ENCODE measurements around the gene DPF3.

DPF3 gene

DNA sequence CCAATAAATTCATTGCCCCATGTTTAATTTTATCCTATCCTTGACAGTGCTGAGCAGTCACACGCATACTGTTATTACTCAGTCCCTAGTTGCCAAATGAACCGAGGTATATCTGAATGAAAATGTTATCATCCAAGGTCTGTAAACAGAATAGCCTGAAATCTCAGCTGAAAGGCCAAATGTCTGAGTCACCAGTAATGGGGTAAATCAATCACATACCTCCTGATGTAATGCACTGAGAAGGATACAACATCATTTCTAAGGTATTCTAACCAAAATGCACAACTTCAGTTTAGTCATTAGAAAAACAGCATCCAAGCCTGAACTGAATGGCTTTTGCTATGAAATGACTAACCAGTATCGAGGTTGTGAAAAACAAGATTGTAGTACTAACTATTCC, 228.6 kb downstream of the DPF3 start:
- peak; percentile 93 for DNase-seq (ENCODE audit: low read depth)
- in situ Hi-C loops (cut with HindIII; ENCODE audit: low sequenced_read_pairs), result no loop called here
- TF ChIP-seq, protein P1, sequence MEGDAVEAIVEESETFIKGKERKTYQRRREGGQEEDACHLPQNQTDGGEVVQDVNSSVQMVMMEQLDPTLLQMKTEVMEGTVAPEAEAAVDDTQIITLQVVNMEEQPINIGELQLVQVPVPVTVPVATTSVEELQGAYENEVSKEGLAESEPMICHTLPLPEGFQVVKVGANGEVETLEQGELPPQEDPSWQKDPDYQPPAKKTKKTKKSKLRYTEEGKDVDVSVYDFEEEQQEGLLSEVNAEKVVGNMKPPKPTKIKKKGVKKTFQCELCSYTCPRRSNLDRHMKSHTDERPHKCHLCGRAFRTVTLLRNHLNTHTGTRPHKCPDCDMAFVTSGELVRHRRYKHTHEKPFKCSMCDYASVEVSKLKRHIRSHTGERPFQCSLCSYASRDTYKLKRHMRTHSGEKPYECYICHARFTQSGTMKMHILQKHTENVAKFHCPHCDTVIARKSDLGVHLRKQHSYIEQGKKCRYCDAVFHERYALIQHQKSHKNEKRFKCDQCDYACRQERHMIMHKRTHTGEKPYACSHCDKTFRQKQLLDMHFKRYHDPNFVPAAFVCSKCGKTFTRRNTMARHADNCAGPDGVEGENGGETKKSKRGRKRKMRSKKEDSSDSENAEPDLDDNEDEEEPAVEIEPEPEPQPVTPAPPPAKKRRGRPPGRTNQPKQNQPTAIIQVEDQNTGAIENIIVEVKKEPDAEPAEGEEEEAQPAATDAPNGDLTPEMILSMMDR (IDR thresholded peaks at IDR 0.05; ENCODE audit: low read depth, low read length, missing control alignments), result no peak
- peak overlapping the region; percentile 20 for H3K4me3 ChIP-seq (ENCODE audit: low read depth, low read length)

DNA sequence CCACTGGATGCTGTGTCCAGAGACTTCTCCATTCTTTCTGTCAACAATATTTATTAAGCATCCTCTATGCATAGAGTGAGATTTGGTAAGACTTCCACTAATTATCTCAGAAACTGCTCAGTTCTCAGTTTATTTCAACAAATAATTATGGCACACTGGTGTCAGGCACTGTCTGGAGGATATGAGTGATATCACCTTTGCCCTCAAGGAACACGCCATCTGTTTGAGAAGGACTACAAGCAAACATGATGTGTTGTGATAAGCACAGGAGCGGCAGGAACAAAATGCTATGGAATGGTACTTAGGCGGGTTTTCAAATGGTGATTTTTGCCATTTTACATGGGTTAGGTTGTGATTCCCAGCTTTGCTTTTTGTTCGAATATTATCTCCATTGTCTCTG, 229.2 kb downstream of the DPF3 start:
- in situ Hi-C loops (cut with HindIII; ENCODE audit: low sequenced_read_pairs), result no loop called here
- DNase-seq (ENCODE audit: low read depth), result no peak
- TF ChIP-seq, protein P1 (IDR thresholded peaks at IDR 0.05; ENCODE audit: low read depth, low read length, missing control alignments), result no peak
- no peak overlapping the region for H3K4me3 ChIP-seq (ENCODE audit: low read depth, low read length)

DNA sequence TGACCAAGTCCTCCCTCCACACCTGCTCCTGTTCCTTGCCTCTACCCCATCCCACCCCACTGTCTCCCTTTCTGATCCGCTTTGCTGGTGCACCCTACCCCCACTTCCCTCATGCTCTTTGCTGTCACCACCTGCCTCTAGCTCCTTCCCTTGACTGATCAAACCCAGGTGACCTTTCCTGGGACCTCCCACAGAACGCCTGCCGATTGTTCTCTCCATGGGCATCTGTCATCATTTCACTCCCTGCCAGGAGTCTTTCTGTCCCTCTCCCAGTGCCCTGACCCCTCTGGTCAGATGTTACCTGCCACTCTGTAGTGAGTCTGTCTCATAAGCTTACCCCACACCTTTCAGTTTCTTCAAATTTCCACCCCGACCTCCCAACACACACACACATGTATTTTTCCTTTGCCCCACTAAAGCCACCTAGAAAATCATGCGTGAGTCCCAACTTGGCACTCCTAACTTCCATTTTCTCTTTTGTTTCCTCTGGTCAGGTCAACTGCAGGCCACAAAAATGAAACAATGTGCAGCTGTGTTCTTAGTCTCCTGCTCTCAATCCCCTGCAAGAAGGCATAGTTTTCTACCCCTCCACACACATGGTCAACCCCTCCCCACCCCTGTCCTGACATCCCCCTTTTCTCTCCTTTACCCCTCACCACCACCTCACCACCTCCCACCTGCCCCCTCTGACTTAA, 229.8 kb downstream of the DPF3 start:
- in situ Hi-C loops (cut with HindIII; ENCODE audit: low sequenced_read_pairs), result no loop called here
- TF ChIP-seq, protein P1 (IDR thresholded peaks at IDR 0.05; ENCODE audit: low read depth, low read length, missing control alignments), result no peak
- no peak overlapping the region for H3K4me3 ChIP-seq (ENCODE audit: low read depth, low read length)
- no peak for DNase-seq (ENCODE audit: low read depth)

DNA sequence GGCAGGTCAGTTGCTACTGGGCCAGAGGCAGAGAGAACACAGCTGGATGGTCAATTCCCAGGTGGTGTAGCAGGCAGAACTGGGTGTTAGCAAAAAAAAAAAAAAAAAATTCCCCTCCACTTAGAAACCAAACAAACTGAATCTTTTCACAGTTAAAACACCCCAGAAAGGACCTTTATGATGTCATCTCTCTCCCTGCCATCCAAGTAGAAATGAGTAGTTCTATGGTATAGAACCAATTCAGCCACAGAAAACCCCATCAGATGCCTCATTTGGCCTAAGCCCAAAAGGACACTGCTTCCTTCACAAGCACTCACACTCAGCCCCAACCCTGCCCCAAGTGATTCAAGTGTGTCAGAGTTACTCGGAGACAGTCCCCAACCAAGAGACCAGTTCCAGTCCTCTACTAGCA, 230.8 kb downstream of the DPF3 start:
- no peak for DNase-seq (ENCODE audit: low read depth)
- in situ Hi-C loops (cut with HindIII; ENCODE audit: low sequenced_read_pairs), result no loop called here
- TF ChIP-seq, protein P1 (IDR thresholded peaks at IDR 0.05; ENCODE audit: low read depth, low read length, missing control alignments), result no peak
- H3K4me3 ChIP-seq (ENCODE audit: low read depth, low read length), result no peak overlapping the region

DNA sequence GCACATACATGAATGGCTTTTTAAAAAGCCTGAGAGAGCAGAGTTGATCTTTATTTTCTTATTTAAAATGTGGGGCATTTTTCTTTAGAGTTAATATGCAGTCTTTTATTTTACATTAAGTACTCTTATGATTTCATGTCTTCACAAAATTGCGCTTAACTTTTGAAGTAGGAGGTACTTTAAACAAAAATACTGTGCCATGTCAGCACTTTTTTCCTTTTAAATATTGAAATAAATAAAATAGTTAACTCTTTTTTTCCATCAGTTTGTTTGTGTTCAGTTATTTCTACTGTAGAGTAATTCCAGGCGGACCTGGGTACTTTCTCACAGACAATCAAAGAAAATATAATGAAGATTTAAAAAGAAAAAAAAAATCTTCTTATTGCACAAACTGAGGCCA, 231.7 kb downstream of the DPF3 start:
- in situ Hi-C loops (cut with HindIII; ENCODE audit: low sequenced_read_pairs), result no loop called here
- no peak overlapping the region for H3K4me3 ChIP-seq (ENCODE audit: low read depth, low read length)
- DNase-seq (ENCODE audit: low read depth), result no peak
- TF ChIP-seq, protein P1 (IDR thresholded peaks at IDR 0.05; ENCODE audit: low read depth, low read length, missing control alignments), result no peak

DNA sequence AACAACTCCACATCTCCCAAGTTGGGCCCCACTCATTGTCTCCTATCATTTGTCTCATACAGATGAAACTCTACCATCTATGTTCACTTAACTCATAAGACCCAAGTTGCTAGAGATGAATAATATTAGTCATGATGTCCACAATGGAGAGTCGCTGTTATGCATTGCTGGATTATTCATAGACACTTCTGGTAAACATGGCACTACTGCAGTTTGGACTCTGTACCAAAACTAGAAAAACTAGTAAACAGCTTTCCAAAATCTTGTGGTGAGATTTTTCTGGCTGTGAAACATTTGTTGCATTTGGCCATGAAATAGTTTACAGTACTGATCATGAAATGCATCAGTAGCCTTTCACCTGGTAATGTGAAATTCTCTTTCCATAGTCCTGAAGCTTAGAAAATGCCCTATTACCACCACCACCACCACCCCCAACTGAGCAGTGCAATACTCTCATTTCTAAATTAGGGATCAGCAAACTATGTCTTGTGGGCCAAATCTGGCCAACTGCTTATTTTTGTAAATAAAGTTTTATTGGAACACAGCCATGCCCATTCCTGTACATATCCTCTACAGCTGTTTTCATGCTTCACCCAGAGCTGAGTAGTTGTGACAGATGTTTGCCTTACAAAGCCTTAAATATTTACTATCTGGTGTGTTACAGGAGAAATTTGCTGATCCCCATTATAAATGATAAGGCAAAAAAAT, 236.5 kb downstream of the DPF3 start:
- DNase-seq (ENCODE audit: low read depth), result peak; percentile 19
- in situ Hi-C loops (cut with HindIII; ENCODE audit: low sequenced_read_pairs), result no loop called here
- TF ChIP-seq, protein P1 (IDR thresholded peaks at IDR 0.05; ENCODE audit: low read depth, low read length, missing control alignments), result no peak
- no peak overlapping the region for H3K4me3 ChIP-seq (ENCODE audit: low read depth, low read length)
